C4-2B (cell line): ENCODE results near the gene VPS45.

Source experiments
- CTCF ChIP-seq: fragments of 450-650 bp; conservative IDR thresholded peaks from 2 replicates; pipeline ENCODE4 v1.5.1; 2017; ENCODE audit warnings: mild to moderate bottlenecking
- ZFX ChIP-seq: fragments of 450-650 bp; IDR thresholded peaks from 2 replicates; pipeline ENCODE4 v1.6.1; 2017

DNA sequence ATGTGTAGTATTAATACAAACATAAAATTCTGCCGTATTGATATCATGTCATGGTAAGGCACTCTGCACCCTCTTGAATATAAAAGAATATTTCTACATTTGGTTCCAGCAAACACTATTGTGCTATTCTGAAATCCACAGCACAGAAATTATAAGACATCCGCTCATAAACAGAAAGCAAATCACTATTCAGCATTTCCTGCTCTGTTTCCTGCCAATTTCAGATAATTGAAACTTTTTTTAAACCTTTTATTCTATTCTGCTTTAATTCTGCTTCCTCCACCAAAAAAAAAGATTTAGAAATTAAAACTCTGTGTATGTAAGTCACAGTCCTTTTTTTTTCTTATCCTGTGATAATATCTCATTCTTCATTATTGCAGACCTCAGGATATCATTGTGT lies 42.5 kb downstream of the VPS45 start:
- no peak for TF ChIP-seq CTCF
- no peak for TF ChIP-seq ZFX
